HepG2 (cell line): ENCODE measurements around the gene ZNF23. TPM values are rescaled to one million over a fixed set of nuclear protein-coding genes. Genes with fewer than 3 reads are reported as not detected.

ENCODE experiments used
- GABPB1 ChIP-seq: IDR thresholded peaks from 2 replicates; pipeline ENCODE4 v1.6.1; 2016; ENCODE audit warnings: mild to moderate bottlenecking, missing genetic modification reagents, moderate library complexity, missing compliant biosample characterization
- NFE2L1 ChIP-seq: sonication (generic); formaldehyde crosslinking; IDR thresholded peaks from 2 replicates; pipeline ENCODE4 v1.4.0; 2020; ENCODE audit warnings: missing genetic modification reagents, mild to moderate bottlenecking, borderline replicate concordance
- PLRG1 ChIP-seq: fragments of 450-650 bp; conservative IDR thresholded peaks from 2 replicates; pipeline ENCODE4 v1.6.1; 2016
- SATB2 ChIP-seq: sonication (generic); formaldehyde crosslinking; IDR thresholded peaks from 2 replicates; pipeline ENCODE4 v1.5.0; 2020; ENCODE audit warnings: missing genetic modification reagents
- SNAI1 ChIP-seq: sonication (generic); formaldehyde crosslinking; IDR thresholded peaks from 2 replicates; pipeline ENCODE4 v1.5.0; 2020; ENCODE audit warnings: mild to moderate bottlenecking, missing genetic modification reagents, borderline replicate concordance
- TARDBP ChIP-seq: sonication (generic); formaldehyde crosslinking; IDR thresholded peaks from 2 replicates; pipeline ENCODE4 v1.8.0; 2022; ENCODE audit warnings: mild to moderate bottlenecking, missing genetic modification reagents
- ZMAT3 ChIP-seq: sonication (generic); formaldehyde crosslinking; conservative IDR thresholded peaks from 2 replicates; pipeline ENCODE4 v1.7.0; 2021; ENCODE audit warnings: missing genetic modification reagents
- ZNF20 ChIP-seq: sonication (generic); formaldehyde crosslinking; IDR thresholded peaks from 2 replicates; pipeline ENCODE4 v1.4.0; 2020; ENCODE audit warnings: mild to moderate bottlenecking, moderate library complexity, missing genetic modification reagents
- ZNF224 ChIP-seq: sonication (generic); formaldehyde crosslinking; IDR thresholded peaks from 2 replicates; pipeline ENCODE4 v1.5.0; 2020; ENCODE audit warnings: mild to moderate bottlenecking, missing genetic modification reagents
- ZNF24 ChIP-seq: fragments of 450-650 bp; IDR thresholded peaks from 2 replicates; pipeline ENCODE4 v1.6.1; 2017; ENCODE audit warnings: antibody characterized with exemption, mild to moderate bottlenecking
- ZNF331 ChIP-seq: sonication (generic); formaldehyde crosslinking; IDR thresholded peaks from 2 replicates; pipeline ENCODE4 v1.4.0; 2020; ENCODE audit warnings: missing genetic modification reagents
- ZNF333 ChIP-seq: sonication (generic); formaldehyde crosslinking; IDR thresholded peaks from 2 replicates; pipeline ENCODE4 v1.4.0; 2020; ENCODE audit warnings: mild to moderate bottlenecking, missing genetic modification reagents, borderline replicate concordance
- ZNF343 ChIP-seq: sonication (generic); formaldehyde crosslinking; IDR thresholded peaks from 2 replicates; pipeline ENCODE4 v1.4.0; 2020; ENCODE audit warnings: mild to moderate bottlenecking, missing genetic modification reagents
- ZNF777 ChIP-seq: sonication (generic); formaldehyde crosslinking; IDR thresholded peaks from 2 replicates; pipeline ENCODE4 v1.4.0; 2020; ENCODE audit warnings: missing genetic modification reagents
- polyA plus RNA-seq, 8 experiments: library from polyadenylated mRNA; depleted of rRNA in 3 of 8; stranded (reverse) in 7 of 8; unstranded in 1 of 8; fragments of >200 nt; fragmentation: Illumina TruSeq in 4 of 8; extraction: Trizol in 4 of 8; gene quantifications; 2 replicates each; pipeline versions ENCODE4 v1.2.1 to v1.2.3, GENCODE V29; 2011 to 2016; ENCODE audit warnings: low read depth in 4 of 8, missing spikeins in 1 of 8, mixed read lengths in 1 of 8; ENCODE audit not compliant: insufficient read depth in 1 of 8
- total RNA-seq, 5 experiments: library from RNA; depleted of rRNA; stranded (reverse); fragments of >200 nt; fragmentation: Illumina TruSeq; extraction: Trizol; gene quantifications; 2 replicates each; pipeline ENCODE4 v1.2.3, GENCODE V29; 2016; ENCODE audit warnings: low read depth in 1 of 5
- TF ChIP-seq, protein P1 (sequence below): sonication (generic); formaldehyde crosslinking; IDR thresholded peaks from 2 replicates; pipeline ENCODE4 v1.8.0; 2022; ENCODE audit warnings: mild to moderate bottlenecking, missing genetic modification reagents, moderate library complexity
- TF ChIP-seq, protein P2 (sequence below): sonication (generic); formaldehyde crosslinking; IDR thresholded peaks from 2 replicates; pipeline ENCODE4 v1.8.1; 2023; ENCODE audit warnings: mild to moderate bottlenecking, moderate library complexity, missing genetic modification reagents
- TF ChIP-seq, protein P3 (sequence below): sonication (generic); formaldehyde crosslinking; IDR thresholded peaks from 2 replicates; pipeline ENCODE4 v1.5.0; 2020; ENCODE audit warnings: missing genetic modification reagents
- TF ChIP-seq, protein P4 (sequence below): IDR thresholded peaks from 2 replicates; pipeline ENCODE4 v1.6.1; 2016; ENCODE audit warnings: control low read depth
- TF ChIP-seq, protein P5 (sequence below): IDR thresholded peaks from 2 replicates; pipeline ENCODE4 v1.6.1; 2016

The ZNF23 gene
- total and polyA plus RNA-seq, 2 of the 13 experiments (the other 11 are each of a cell fraction or from before 2014, with no cell fraction given) = 8.6 to 12.2 TPM

DNA sequence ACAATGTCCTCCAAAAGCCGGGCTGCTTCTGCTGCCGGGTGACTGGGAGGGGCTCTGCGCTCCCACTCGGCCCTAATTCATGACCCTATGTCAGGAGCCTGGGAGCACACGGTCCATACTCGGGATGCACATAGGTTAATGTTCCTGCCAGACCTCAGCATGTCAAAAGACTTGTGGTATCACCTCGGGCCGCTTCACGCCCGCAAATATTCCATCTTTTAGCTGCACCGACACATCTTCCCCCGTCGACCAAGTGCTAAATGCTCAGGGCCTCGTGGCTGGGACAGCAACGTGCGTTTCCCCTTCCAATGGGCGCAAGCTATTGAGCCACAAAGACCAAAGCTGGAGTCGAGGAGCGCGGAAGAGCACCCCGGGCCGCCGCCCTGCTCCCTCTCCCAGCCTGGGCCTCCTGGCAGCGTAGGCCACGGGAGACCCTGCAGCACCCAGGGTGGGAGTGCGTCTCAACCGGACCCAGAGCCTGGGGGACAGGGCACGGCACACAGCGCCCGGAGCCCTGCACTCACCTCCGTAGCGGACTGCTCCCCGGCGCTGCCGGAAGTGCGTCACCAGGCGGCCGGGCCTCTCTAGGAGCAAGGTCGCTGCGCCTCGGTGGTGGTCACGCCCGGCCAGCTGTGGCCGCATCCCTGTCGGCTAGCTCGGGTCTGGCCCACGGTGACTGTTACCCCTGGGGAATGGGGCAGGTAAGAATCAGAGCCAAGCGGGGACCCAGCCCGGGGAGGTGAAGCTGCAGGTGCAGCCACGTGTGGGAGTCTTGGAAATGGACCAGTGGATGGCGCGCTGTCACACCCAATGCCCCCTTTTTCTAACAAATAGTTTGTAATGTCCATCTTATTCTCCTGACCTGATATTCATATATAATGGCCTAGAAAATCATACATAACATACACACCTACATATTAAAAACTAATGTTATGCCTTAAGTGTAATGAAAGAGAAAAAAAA is at the start of gene ZNF23 (continued):
- TF ChIP-seq, protein P1, sequence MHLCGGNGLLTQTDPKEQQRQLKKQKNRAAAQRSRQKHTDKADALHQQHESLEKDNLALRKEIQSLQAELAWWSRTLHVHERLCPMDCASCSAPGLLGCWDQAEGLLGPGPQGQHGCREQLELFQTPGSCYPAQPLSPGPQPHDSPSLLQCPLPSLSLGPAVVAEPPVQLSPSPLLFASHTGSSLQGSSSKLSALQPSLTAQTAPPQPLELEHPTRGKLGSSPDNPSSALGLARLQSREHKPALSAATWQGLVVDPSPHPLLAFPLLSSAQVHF = 0 out of 2 replicates have a peak, but pooled peaks have one; percentile 37
- TF ChIP-seq, protein P2, sequence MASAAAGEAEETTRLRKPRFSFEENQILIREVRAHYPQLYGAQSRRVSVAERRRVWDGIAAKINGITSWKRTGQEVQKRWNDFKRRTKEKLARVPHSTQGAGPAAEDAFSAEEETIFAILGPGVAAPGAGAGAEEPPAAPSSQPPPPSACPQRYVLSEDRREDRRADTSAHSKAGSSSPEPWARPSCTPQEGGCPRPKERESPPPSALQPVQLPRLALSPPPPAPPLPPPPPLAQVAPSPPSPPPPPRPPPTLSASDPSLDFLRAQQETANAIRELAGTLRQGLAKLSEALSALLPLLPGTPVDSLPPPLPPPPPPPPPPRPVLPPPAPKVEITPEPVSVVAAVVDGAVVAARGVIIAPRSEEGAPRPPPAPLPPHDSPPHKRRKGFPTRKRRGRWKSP = peak; percentile 95
- peak; percentile 93 for TF ChIP-seq ZNF331 (CRISPR knock-in tag)
- no peak for TF ChIP-seq PLRG1
- TF ChIP-seq, protein P3, sequence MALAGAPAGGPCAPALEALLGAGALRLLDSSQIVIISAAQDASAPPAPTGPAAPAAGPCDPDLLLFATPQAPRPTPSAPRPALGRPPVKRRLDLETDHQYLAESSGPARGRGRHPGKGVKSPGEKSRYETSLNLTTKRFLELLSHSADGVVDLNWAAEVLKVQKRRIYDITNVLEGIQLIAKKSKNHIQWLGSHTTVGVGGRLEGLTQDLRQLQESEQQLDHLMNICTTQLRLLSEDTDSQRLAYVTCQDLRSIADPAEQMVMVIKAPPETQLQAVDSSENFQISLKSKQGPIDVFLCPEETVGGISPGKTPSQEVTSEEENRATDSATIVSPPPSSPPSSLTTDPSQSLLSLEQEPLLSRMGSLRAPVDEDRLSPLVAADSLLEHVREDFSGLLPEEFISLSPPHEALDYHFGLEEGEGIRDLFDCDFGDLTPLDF = no peak
- TF ChIP-seq NFE2L1 = peak; percentile 73; the same call in 1 of the 2 replicates
- no peak for TF ChIP-seq ZNF20
- TF ChIP-seq ZNF333 = peak; percentile 87; the same call in 1 of the 2 replicates
- TF ChIP-seq SATB2 (CRISPR knock-in tag) = peak; percentile 41
- peak; percentile 90; the same call in 1 of the 2 replicates for TF ChIP-seq TARDBP
- TF ChIP-seq ZMAT3 = no peak
- no peak; the same call in 1 of the 2 replicates for TF ChIP-seq ZNF224 (CRISPR knock-in tag)
- TF ChIP-seq, protein P4, sequence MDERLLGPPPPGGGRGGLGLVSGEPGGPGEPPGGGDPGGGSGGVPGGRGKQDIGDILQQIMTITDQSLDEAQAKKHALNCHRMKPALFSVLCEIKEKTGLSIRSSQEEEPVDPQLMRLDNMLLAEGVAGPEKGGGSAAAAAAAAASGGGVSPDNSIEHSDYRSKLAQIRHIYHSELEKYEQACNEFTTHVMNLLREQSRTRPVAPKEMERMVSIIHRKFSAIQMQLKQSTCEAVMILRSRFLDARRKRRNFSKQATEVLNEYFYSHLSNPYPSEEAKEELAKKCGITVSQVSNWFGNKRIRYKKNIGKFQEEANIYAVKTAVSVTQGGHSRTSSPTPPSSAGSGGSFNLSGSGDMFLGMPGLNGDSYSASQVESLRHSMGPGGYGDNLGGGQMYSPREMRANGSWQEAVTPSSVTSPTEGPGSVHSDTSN (CRISPR knock-in tag) = no peak
- TF ChIP-seq ZNF343 (CRISPR knock-in tag) = peak; percentile 42; the same call in 1 of the 2 replicates
- TF ChIP-seq, protein P5, sequence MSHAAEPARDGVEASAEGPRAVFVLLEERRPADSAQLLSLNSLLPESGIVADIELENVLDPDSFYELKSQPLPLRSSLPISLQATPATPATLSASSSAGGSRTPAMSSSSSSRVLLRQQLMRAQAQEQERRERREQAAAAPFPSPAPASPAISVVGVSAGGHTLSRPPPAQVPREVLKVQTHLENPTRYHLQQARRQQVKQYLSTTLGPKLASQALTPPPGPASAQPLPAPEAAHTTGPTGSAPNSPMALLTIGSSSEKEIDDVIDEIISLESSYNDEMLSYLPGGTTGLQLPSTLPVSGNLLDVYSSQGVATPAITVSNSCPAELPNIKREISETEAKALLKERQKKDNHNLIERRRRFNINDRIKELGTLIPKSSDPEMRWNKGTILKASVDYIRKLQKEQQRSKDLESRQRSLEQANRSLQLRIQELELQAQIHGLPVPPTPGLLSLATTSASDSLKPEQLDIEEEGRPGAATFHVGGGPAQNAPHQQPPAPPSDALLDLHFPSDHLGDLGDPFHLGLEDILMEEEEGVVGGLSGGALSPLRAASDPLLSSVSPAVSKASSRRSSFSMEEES (CRISPR knock-in tag) = peak; percentile 82; the same call in 1 of the 2 replicates
- TF ChIP-seq SNAI1 (CRISPR knock-in tag) = 0 out of 2 replicates have a peak, but pooled peaks have one; percentile 94
- TF ChIP-seq ZNF24 = peak; percentile 17; the same call in 1 of the 2 replicates
- TF ChIP-seq GABPB1 = peak; percentile 100
- TF ChIP-seq ZNF777 = peak; percentile 47
